DND-41 (cell line): Measurements from ENCODE around the gene SLC16A12.

Source experiments
- ATAC-seq: fragments of 200-7000 bp; cut with Tn5 transposase; 3 replicates; pipeline ENCODE4 v1.9.1; 2021; ENCODE audit warnings: low read depth; ENCODE audit not compliant: insufficient read depth
- DNase-seq: peaks from one replicate; pipeline ENCODE4 v3.0.0-alpha.2; 2020
- H2AFZ ChIP-seq: 2 replicates; pipeline ENCODE4 v1.6.0; 2012; ENCODE audit warnings: low read depth, low read length
- H3K27ac ChIP-seq: 2 replicates; pipeline ENCODE4 v1.5.1; 2012; ENCODE audit warnings: low read length, inconsistent platforms
- H3K27me3 ChIP-seq: fragments of 200-600 bp; sonication (generic); 2 replicates; pipeline ENCODE4 v1.6.0; 2012; ENCODE audit warnings: low read length, mild to moderate bottlenecking, inconsistent platforms; ENCODE audit not compliant: insufficient read depth, poor library complexity
- H3K36me3 ChIP-seq: 2 replicates; pipeline ENCODE4 v1.5.1; 2012; ENCODE audit warnings: low read length, inconsistent platforms; ENCODE audit not compliant: insufficient read depth
- H3K4me1 ChIP-seq: 2 replicates; pipeline ENCODE4 v1.5.1; 2012; ENCODE audit warnings: mild to moderate bottlenecking, low read length; ENCODE audit not compliant: insufficient read depth
- H3K4me2 ChIP-seq: 2 replicates; pipeline ENCODE4 v1.6.0; 2012; ENCODE audit warnings: mild to moderate bottlenecking, moderate library complexity, low read length, inconsistent platforms; ENCODE audit not compliant: insufficient read depth
- H3K4me3 ChIP-seq, 2 experiments: fragments of 200-600 bp in 1 of 2; shearing (Covaris generic) in 1 of 2; 2 replicates each; pipeline ENCODE4 v1.5.1; 2012 to 2016; ENCODE audit warnings: inconsistent platforms in 2 of 2, low read length in 2 of 2, mild to moderate bottlenecking in 2 of 2, low read depth in 1 of 2, moderate library complexity in 1 of 2
- H3K79me2 ChIP-seq: 2 replicates; pipeline ENCODE4 v1.6.0; 2012; ENCODE audit warnings: low read length, inconsistent platforms; ENCODE audit not compliant: insufficient read depth
- H3K9ac ChIP-seq: 2 replicates; pipeline ENCODE4 v1.6.0; 2012; ENCODE audit warnings: low read depth, mild to moderate bottlenecking, inconsistent platforms, low read length, moderate library complexity
- H3K9me3 ChIP-seq: 2 replicates; pipeline ENCODE4 v1.5.1; 2012; ENCODE audit warnings: low read length, moderate library complexity, mild to moderate bottlenecking, inconsistent platforms; ENCODE audit not compliant: insufficient read depth, severe bottlenecking
- H4K20me1 ChIP-seq: 2 replicates; pipeline ENCODE4 v1.6.0; 2012; ENCODE audit warnings: low read length; ENCODE audit not compliant: insufficient read depth
- CTCF ChIP-seq: IDR thresholded peaks from 2 replicates; pipeline ENCODE4 v1.5.1; 2012; ENCODE audit warnings: borderline replicate concordance, low read length, moderate library complexity, mild to moderate bottlenecking; ENCODE audit not compliant: poor library complexity, severe bottlenecking; ENCODE audit errors: extremely low read depth
- EZH2 ChIP-seq: IDR thresholded peaks from 3 replicates; pipeline ENCODE4 v1.6.1; 2012; ENCODE audit warnings: borderline replicate concordance, low read depth, mild to moderate bottlenecking, moderate library complexity, low read length, inconsistent platforms; ENCODE audit not compliant: severe bottlenecking

Gene SLC16A12

GRCh38 chr10:89384474-89385340 lies 150.7 kb downstream of the SLC16A12 start:
- Histone ChIP-seq H3K4me3 (no peak overlapping the region), H3K4me1 (no peaks in the 10 kb centered on the region), H3K36me3 (no peaks in the 10 kb centered on the region), H4K20me1 (no peaks in the 10 kb centered on the region), H3K79me2 (no peaks in the 10 kb centered on the region), H3K4me2 (no peak overlapping the region), H3K9me3 (no peaks in the 10 kb centered on the region), H3K27ac (no peak overlapping the region), H3K27me3 (no peaks in the 10 kb centered on the region), H2AFZ (no peak overlapping the region), H3K9ac (no peak overlapping the region)
- no peak for ATAC-seq
- no peak for DNase-seq
- TF ChIP-seq CTCF = no peak
- TF ChIP-seq EZH2 = no peak

GRCh38 chr10:89382757-89383156 lies 152.6 kb downstream of the SLC16A12 start:
- Histone ChIP-seq H3K4me2 (no peak overlapping the region), H3K4me3 (no peak overlapping the region), H2AFZ (no peak overlapping the region), H3K27me3 (no peaks in the 10 kb centered on the region), H3K9ac (no peak overlapping the region), H3K36me3 (no peaks in the 10 kb centered on the region), H3K27ac (no peak overlapping the region), H3K79me2 (no peaks in the 10 kb centered on the region), H3K9me3 (no peaks in the 10 kb centered on the region), H4K20me1 (no peaks in the 10 kb centered on the region), H3K4me1 (no peaks in the 10 kb centered on the region)
- no peak for TF ChIP-seq EZH2
- no peak for TF ChIP-seq CTCF
- no peak for ATAC-seq
- DNase-seq = no peak
